Measurements from ENCODE around the gene HOGA1.

The HOGA1 gene

DNA sequence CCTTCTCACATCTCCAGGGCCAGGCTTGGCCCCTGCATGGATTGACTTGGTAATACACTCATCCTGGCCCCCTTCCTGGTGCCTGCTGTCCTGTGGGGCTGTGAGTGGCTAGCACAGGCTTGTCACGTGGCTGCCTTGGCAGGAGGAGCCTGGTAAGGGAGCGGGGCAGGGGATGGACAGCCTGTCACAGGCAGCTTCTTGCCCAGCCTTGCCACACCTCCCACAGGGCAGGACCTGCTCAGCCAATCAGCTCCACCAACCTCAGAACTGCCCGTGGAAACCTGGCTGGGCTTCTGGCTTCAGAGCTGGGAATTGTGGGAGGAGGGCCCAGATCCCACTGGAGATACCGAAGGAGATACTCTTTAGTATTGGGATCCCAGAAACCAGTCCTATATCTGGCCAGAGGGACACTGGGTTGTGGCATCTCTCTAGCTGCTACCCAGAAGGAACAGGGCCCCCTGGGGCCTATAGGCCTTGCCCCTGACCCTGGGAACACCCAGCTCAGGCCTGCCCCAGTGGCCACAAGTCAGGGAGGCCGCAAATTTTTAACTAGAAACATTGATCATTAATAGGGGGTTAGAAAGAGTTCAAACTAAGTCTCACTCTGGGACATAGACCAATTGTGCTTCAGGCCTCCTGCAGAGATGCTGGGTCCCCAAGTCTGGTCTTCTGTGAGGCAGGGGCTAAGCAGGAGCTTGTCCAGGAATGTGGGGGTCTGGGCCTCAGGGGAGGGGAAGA, at the start of gene HOGA1:
TSS of gene HOGA1 (plus strand) at position 330 of the 738 bp plus-strand sequence. CDS start at position 645, 315 bp downstream.
- Histone ChIP-seq H3K4me3 (ENCODE audit: low read length) (no peak within 1 kb of the TSS), H3K4me2 (ENCODE audit: low read length) (no peak within 1 kb of the TSS), H3K27me3 (ENCODE audit: low read depth, low read length) (no peaks in the 10 kb centered on the region), H2AFZ (ENCODE audit: low read depth, low read length) (no peak within 1 kb of the TSS), H4K20me1 (ENCODE audit: insufficient read depth, low read length) (no peaks in the 10 kb centered on the region), H3K9me3 (ENCODE audit: insufficient read depth, low read length) (no peaks in the 10 kb centered on the region), H3K4me1 (ENCODE audit: low read length) (no peaks in the 10 kb centered on the region), H3K36me3 (replicated peaks; ENCODE audit: low read depth, low read length) (no peaks in the 10 kb centered on the region), H3K79me2 (ENCODE audit: low read length) (no peaks in the 10 kb centered on the region), H3K9ac (ENCODE audit: low read length) (no peak within 1 kb of the TSS), H3K27ac (ENCODE audit: low read length) (no peak within 1 kb of the TSS)
- no peak for TF ChIP-seq EZH2phosphoT487 (IDR thresholded peaks at IDR 0.05; ENCODE audit: low read depth)
- TF ChIP-seq CTCF (IDR thresholded peaks at IDR 0.05; ENCODE audit: low read depth, low read length) = no peak

GRCh38 chr10:97534746-97535367, 49.3 kb upstream of the HOGA1 start:
- no peak overlapping the region for H3K27ac ChIP-seq (ENCODE audit: low read length)
- no peaks in the 10 kb centered on the region for H3K27me3 ChIP-seq (ENCODE audit: low read depth, low read length)
- H3K9ac ChIP-seq (ENCODE audit: low read length) = no peak overlapping the region
- H3K4me2 ChIP-seq (ENCODE audit: low read length) = no peak overlapping the region
- no peak for TF ChIP-seq EZH2phosphoT487 (IDR thresholded peaks at IDR 0.05; ENCODE audit: low read depth)
- peak; percentile 52 for TF ChIP-seq CTCF (IDR thresholded peaks at IDR 0.05; ENCODE audit: low read depth, low read length)
- no peaks in the 10 kb centered on the region for H3K9me3 ChIP-seq (ENCODE audit: insufficient read depth, low read length)
- no peaks in the 10 kb centered on the region for H3K4me1 ChIP-seq (ENCODE audit: low read length)
- H3K79me2 ChIP-seq (ENCODE audit: low read length) = no peaks in the 10 kb centered on the region
- H3K36me3 ChIP-seq (replicated peaks; ENCODE audit: low read depth, low read length) = no peaks in the 10 kb centered on the region
- no peak overlapping the region for H3K4me3 ChIP-seq (ENCODE audit: low read length)
- H4K20me1 ChIP-seq (ENCODE audit: insufficient read depth, low read length) = no peaks in the 10 kb centered on the region
- no peak overlapping the region for H2AFZ ChIP-seq (ENCODE audit: low read depth, low read length)

DNA sequence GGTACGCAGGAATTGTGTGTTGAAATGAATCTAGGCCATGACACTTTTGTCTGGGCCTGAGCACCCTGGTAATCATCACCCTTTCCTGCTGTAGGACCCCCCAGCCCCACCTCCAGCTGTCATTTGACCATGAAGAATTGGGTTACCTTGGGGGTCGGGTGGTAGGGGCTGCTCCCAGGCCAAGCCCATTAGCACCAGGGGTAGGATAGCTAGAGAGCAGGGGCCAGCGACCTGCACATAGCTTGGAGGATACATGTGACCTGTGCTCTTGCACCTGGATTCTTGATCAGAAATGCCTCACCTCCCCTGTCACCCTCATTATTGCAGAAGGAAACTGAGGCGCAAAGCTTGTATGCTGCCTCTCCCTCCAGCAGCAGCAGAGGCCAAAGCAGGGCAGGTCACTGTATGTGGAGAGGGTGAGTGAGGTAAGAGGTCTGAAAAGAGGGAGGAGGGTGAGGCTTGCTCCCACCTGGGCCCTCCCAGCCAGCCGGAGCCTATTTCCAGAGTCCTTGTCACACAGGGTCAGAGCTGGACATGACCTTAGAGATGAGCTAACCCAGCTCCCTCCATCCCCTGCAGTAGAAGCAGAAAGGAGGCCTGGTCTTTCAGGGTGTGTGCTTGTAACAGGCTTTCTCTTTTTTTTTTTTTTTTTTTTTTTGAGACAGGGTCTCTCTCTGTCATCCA, 46.9 kb upstream of the HOGA1 start:
- no peaks in the 10 kb centered on the region for H3K27me3 ChIP-seq (ENCODE audit: low read depth, low read length)
- H3K27ac ChIP-seq (ENCODE audit: low read length) = no peak overlapping the region
- no peak overlapping the region for H3K4me3 ChIP-seq (ENCODE audit: low read length)
- H3K4me2 ChIP-seq (ENCODE audit: low read length) = no peak overlapping the region
- H3K9ac ChIP-seq (ENCODE audit: low read length) = no peak overlapping the region
- no peaks in the 10 kb centered on the region for H3K9me3 ChIP-seq (ENCODE audit: insufficient read depth, low read length)
- TF ChIP-seq EZH2phosphoT487 (IDR thresholded peaks at IDR 0.05; ENCODE audit: low read depth) = no peak
- no peak for TF ChIP-seq CTCF (IDR thresholded peaks at IDR 0.05; ENCODE audit: low read depth, low read length)
- no peaks in the 10 kb centered on the region for H4K20me1 ChIP-seq (ENCODE audit: insufficient read depth, low read length)
- no peaks in the 10 kb centered on the region for H3K79me2 ChIP-seq (ENCODE audit: low read length)
- no peaks in the 10 kb centered on the region for H3K4me1 ChIP-seq (ENCODE audit: low read length)
- no peaks in the 10 kb centered on the region for H3K36me3 ChIP-seq (replicated peaks; ENCODE audit: low read depth, low read length)
- H2AFZ ChIP-seq (ENCODE audit: low read depth, low read length) = no peak overlapping the region

DNA sequence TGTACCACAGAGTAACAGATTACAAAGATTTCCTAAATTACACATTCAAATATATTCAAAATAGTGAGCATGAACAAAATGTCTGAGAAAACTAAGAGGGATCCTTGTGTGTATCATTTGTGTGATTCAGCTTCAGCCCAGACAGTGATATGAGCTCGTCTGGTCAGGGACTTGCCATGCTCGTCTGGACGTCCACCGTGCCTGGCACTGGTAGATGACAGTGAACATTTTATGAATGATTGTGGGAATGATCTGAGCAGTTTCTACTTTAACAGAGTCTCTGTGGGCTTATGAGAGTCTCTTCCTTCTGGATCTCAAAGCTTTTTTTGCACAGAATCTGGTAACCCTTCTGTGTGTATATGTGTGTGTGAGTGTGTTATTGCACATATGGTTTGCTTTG, 45.8 kb upstream of the HOGA1 start:
- peaks cover 4% of the 10 kb centered on the region; the same call in 1 of the 2 replicates for H3K4me1 ChIP-seq (ENCODE audit: low read length)
- H3K9ac ChIP-seq (ENCODE audit: low read length) = no peak overlapping the region
- H3K4me3 ChIP-seq (ENCODE audit: low read length) = no peak overlapping the region
- H3K4me2 ChIP-seq (ENCODE audit: low read length) = no peak overlapping the region
- TF ChIP-seq CTCF (IDR thresholded peaks at IDR 0.05; ENCODE audit: low read depth, low read length) = no peak
- TF ChIP-seq EZH2phosphoT487 (IDR thresholded peaks at IDR 0.05; ENCODE audit: low read depth) = no peak
- H3K36me3 ChIP-seq (replicated peaks; ENCODE audit: low read depth, low read length) = no peaks in the 10 kb centered on the region
- H4K20me1 ChIP-seq (ENCODE audit: insufficient read depth, low read length) = no peaks in the 10 kb centered on the region
- H2AFZ ChIP-seq (ENCODE audit: low read depth, low read length) = no peak overlapping the region
- H3K27ac ChIP-seq (ENCODE audit: low read length) = no peak overlapping the region
- no peaks in the 10 kb centered on the region for H3K9me3 ChIP-seq (ENCODE audit: insufficient read depth, low read length)
- H3K27me3 ChIP-seq (ENCODE audit: low read depth, low read length) = no peaks in the 10 kb centered on the region
- H3K79me2 ChIP-seq (ENCODE audit: low read length) = no peaks in the 10 kb centered on the region
